Esophagus squamous epithelium (tissue), 5 donors: ENCODE data around the gene NUDCD2. TPM values are rescaled to one million over a fixed set of nuclear protein-coding genes. Genes with fewer than 3 reads are reported as not detected.

Experiments used
- DNase-seq: peaks from one replicate; lab custom pipeline; 2025; lab: John Stamatoyannopoulos, UW
- H3K27ac ChIP-seq, 4 donors: fragments of 200-600 bp; sonication (generic); one replicate each; pipeline ENCODE4 v1.5.1; 2016 to 2019; ENCODE audit warnings: mild to moderate bottlenecking in 1 of 4
- H3K27me3 ChIP-seq, 4 donors: fragments of 200-600 bp; sonication (generic); 1 replicate in 3 of 4; 2 replicates in 1 of 4; pipeline versions ENCODE4 v1.5.1 to v1.6.0; 2017 to 2021; ENCODE audit warnings: antibody characterized with exemption in 1 of 4
- H3K36me3 ChIP-seq, 3 donors: fragments of 200-600 bp; sonication (generic); one replicate each; pipeline ENCODE4 v1.5.1; 2016 to 2019
- H3K4me1 ChIP-seq, 3 donors: fragments of 200-600 bp; sonication (generic); one replicate each; pipeline ENCODE4 v1.5.1; 2017 to 2019
- H3K4me3 ChIP-seq, 4 donors: fragments of 200-600 bp; sonication (generic); 1 replicate in 3 of 4; 2 replicates in 1 of 4; pipeline ENCODE4 v1.5.1; 2016 to 2019; ENCODE audit warnings: mild to moderate bottlenecking in 2 of 4, moderate library complexity in 1 of 4
- H3K9me3 ChIP-seq, 3 donors: fragments of 200-600 bp; sonication (generic); one replicate each; pipeline ENCODE4 v1.5.1; 2016 to 2019
- POLR2A ChIP-seq, 4 donors: fragments of 450-650 bp; IDR thresholded peaks; one replicate each; pipeline ENCODE4 v1.6.1; 2017; ENCODE audit warnings: antibody characterized with exemption in 4 of 4, mild to moderate bottlenecking in 4 of 4, moderate library complexity in 3 of 4
- WGBS, 2 donors: methylation state at CpG; one replicate each; pipeline ENCODE4 v1.1.5; 2018; 5-methylcytosine and 5-hydroxymethylcytosine counted together
- intact Hi-C: fragments of 100-400 bp; cut with DNase I; formaldehyde crosslinking; loops from one replicate; pipeline ENCODE4 v1.15.0; 2022
- total RNA-seq, 4 donors: library from RNA; depleted of rRNA; stranded (reverse); fragments of >200 nt; gene quantifications; one replicate each; pipeline ENCODE4 v1.1.0, GENCODE V29; 2016
- TF ChIP-seq, protein P1 (sequence below), 6 experiments: fragments of 450-650 bp in 4 of 6; fragments of 200-600 bp in 2 of 6; sonication (generic) in 2 of 6; IDR thresholded peaks; one replicate each; pipeline ENCODE4 v1.5.1; 2016 to 2019; ENCODE audit warnings: antibody characterized with exemption in 6 of 6, mild to moderate bottlenecking in 4 of 6, moderate library complexity in 4 of 6
- donor health status: DM: yes; HTN: yes; CAD: no.

Gene NUDCD2
- total RNA-seq, 4 donors from 2014 or later = 2.5 to 11.6 (median 6.1) TPM

DNA sequence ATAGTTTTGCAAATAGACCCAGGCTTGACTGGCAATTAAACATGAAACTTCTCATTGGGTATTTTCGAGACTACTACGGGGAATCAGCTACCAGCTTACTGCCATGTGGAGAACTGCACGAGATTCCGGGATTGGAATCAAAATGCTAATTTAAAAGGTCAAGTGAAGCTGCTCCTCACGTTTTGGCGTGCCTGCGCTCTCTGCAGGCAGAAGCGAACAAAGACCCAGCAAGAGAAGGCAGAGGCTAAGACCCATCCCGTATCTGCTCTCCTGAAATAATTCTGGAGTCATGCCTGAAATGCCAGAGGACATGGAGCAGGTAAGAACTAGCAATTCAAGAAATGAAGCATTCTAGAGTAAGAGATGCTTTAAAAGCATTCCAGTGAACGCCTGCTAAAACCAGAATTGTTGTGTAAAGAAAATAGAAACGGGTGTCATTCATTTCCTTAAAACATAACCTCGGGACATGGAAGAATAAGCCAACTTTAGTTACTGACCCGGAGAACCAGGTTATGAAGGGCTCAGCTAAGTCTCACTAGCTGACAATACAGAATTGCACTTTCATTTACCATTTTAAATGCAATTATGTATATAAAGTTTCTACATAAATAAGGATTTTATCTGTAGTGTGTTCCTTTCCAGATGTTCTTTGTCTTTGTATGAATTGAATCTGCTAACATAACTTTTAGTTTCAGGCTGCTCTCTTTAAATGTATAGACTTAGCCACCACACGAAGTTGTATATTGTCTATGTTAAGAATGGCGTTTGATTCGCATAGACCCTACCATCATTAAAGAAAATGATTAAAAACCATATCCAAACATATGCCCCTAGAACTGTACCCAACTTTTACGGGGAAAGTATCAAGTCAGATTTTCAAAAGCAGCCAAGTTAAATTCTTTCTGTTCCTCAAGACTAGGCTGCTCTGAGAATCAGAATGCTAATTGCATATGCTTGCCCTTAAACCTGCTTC lies 43.5 kb upstream of the NUDCD2 start:
- peaks cover 0 to 48% (median 23%) of the 10 kb centered on the region in 3 donors for H3K4me1 ChIP-seq
- 0 to 1% methylated on average over 17 of the region's 17 CpGs for WGBS, 2 donors
- no peaks in the 10 kb centered on the region for H3K9me3 ChIP-seq
- H3K27ac ChIP-seq = peak overlapping the region; percentile 97 to 100 (median 99)
- DNase-seq = no peak
- intact Hi-C loops = no loop called here
- no peaks in the 10 kb centered on the region for H3K27me3 ChIP-seq
- H3K4me3 ChIP-seq = peak overlapping the region; percentile 3 to 93 (median 76)
- H3K36me3 ChIP-seq = no peaks in the 10 kb centered on the region
- TF ChIP-seq POLR2A (IDR thresholded peaks at IDR 0.05) = peak in 1 of 4 donors; percentile 46
- TF ChIP-seq, protein P1, sequence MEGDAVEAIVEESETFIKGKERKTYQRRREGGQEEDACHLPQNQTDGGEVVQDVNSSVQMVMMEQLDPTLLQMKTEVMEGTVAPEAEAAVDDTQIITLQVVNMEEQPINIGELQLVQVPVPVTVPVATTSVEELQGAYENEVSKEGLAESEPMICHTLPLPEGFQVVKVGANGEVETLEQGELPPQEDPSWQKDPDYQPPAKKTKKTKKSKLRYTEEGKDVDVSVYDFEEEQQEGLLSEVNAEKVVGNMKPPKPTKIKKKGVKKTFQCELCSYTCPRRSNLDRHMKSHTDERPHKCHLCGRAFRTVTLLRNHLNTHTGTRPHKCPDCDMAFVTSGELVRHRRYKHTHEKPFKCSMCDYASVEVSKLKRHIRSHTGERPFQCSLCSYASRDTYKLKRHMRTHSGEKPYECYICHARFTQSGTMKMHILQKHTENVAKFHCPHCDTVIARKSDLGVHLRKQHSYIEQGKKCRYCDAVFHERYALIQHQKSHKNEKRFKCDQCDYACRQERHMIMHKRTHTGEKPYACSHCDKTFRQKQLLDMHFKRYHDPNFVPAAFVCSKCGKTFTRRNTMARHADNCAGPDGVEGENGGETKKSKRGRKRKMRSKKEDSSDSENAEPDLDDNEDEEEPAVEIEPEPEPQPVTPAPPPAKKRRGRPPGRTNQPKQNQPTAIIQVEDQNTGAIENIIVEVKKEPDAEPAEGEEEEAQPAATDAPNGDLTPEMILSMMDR (IDR thresholded peaks at IDR 0.05) = peak in 4 of 6 experiments; percentile 9 to 45 (median 16)

DNA sequence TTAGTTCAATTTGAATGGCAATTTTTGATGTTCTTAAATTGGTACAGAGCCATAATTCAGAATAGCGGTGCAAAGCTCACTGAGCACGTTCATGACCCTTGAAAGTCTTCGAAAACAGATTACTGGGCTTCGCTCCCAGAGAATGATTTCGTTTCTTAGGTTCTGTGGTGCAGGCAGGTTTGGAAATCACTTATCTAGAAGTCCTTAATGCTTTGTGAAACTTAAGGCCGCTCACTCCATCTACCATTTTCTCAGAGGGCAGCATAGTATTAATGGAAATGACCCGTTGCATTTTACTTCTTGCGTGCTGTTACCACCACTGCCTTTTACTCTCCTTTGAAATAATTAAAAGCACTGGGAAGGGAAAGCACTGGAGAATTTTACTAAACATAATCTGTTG lies 42.6 kb upstream of the NUDCD2 start:
- Histone ChIP-seq H3K4me1 (peaks cover 0 to 39% (median 14%) of the 10 kb centered on the region in 3 donors), H3K36me3 (no peaks in the 10 kb centered on the region), H3K27ac (peak overlapping the region in 3 of 4 donors; percentile 97 to 100 (median 98)), H3K27me3 (no peaks in the 10 kb centered on the region), H3K9me3 (no peaks in the 10 kb centered on the region), H3K4me3 (peak overlapping the region in 3 of 4 donors; percentile 74 to 93 (median 79))
- WGBS, 2 donors = 64 to 73% methylated on average over 8 of the region's 8 CpGs
- intact Hi-C loops = no loop called here
- no peak for TF ChIP-seq POLR2A (IDR thresholded peaks at IDR 0.05)
- TF ChIP-seq, protein P1 (IDR thresholded peaks at IDR 0.05) = no peak
- DNase-seq = no peak

DNA sequence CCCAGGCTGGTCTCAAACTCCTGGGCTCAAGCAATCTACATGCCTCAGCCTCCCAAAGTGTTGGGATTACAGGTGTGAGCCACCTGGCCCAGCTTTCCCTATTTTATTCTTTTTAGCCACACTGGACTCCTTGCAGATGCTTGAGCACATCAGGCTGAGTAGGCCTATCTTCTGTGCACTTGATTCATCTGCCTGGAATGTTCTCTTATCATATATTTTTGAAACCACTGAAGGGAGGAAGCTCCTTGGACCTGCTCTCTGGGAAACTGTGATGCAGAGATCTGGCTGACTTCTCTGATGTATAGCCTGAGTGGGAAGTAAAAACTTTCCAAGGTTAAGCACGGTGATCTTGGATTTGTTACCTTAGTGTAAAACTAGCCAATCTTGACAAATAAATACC lies 39.0 kb upstream of the NUDCD2 start:
- Histone ChIP-seq H3K4me3 (no peak overlapping the region), H3K9me3 (no peaks in the 10 kb centered on the region), H3K36me3 (no peaks in the 10 kb centered on the region), H3K27ac (no peak overlapping the region), H3K4me1 (peaks cover 0 to 16% (median 13%) of the 10 kb centered on the region in 3 donors), H3K27me3 (no peaks in the 10 kb centered on the region)
- TF ChIP-seq POLR2A (IDR thresholded peaks at IDR 0.05) = no peak
- TF ChIP-seq, protein P1 (IDR thresholded peaks at IDR 0.05) = no peak
- 91 to 100% methylated on average over 1 of the region's 1 CpG for WGBS, 2 donors
- intact Hi-C loops = no loop called here
- no peak for DNase-seq

DNA sequence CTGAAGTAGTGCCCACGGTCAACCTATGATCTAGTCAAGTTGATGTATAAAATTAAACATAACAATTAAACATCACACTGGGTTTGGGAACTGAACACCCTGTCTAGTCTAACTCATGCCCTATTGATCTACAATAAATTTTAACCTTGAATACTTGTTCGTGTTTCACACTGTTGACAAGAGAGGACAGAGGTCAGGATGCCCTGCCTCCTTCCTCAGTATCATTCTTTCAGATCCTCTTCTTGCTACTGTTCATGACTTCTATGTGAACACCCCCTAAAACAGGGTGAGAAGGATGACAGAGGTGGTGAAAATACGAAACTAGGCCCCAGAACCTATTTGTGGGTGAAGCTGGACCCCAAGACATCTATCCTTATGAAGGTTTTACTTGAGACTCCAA lies 37.4 kb upstream of the NUDCD2 start:
- Histone ChIP-seq H3K27me3 (no peaks in the 10 kb centered on the region), H3K36me3 (no peaks in the 10 kb centered on the region), H3K4me1 (peaks cover 0 to 2% (median under 1%) of the 10 kb centered on the region in 3 donors), H3K4me3 (no peak overlapping the region), H3K27ac (no peak overlapping the region), H3K9me3 (no peaks in the 10 kb centered on the region)
- DNase-seq = no peak
- WGBS, 2 donors = 79 to 96% methylated on average over 3 of the region's 3 CpGs
- intact Hi-C loops = no loop called here
- TF ChIP-seq POLR2A (IDR thresholded peaks at IDR 0.05) = no peak
- TF ChIP-seq, protein P1 (IDR thresholded peaks at IDR 0.05) = no peak

DNA sequence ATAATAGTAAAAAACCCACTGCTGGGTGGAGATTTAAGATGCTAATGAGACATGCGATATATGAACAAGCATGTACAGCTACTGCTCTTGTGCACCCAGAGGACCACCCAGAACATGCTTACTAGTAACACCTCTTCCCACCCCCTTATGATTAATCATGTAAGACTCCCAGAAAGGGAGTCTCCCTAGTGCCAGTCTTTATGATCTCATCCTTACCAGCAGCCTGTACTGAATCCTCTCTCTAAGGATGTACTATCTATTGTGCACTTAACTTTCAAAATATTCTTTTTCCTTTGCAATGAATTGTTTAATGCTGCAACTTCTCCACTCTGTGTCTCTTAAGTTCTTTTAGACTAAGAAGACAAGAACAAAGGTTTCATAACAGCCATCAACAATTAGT lies 36.4 kb upstream of the NUDCD2 start:
- Histone ChIP-seq H3K36me3 (no peaks in the 10 kb centered on the region), H3K27ac (no peak overlapping the region), H3K4me1 (no peaks in the 10 kb centered on the region), H3K9me3 (no peaks in the 10 kb centered on the region), H3K27me3 (no peaks in the 10 kb centered on the region), H3K4me3 (no peak overlapping the region)
- intact Hi-C loops = no loop called here
- WGBS, 2 donors = 100% methylated on average over 1 of the region's 1 CpG
- TF ChIP-seq, protein P1 (IDR thresholded peaks at IDR 0.05) = no peak
- TF ChIP-seq POLR2A (IDR thresholded peaks at IDR 0.05) = no peak
- DNase-seq = no peak
